GM12878 (cell line): ENCODE data around the gene GOLGA6B. TPM values are rescaled to one million over a fixed set of nuclear protein-coding genes. Genes with fewer than 3 reads are reported as not detected.
"Not testable (repeated sequence)": the region's sequence is repeated elsewhere in the genome, so short reads cannot be mapped to it uniquely, and the experiment has no call there.

Experiments
- ATAC-seq: fragments of 200-7000 bp; cut with Tn5 transposase; 3 replicates; pipeline ENCODE4 v1.9.1; 2020; ENCODE audit warnings: mild to moderate bottlenecking, moderate library complexity
- BruUV-seq: library from RNA; stranded (reverse); fragments of 400-500 nt; replicated peaks from 2 replicates; lab custom pipeline; 2021; lab: Mats Ljungman, UMichigan
- CTCF ChIA-PET: fragments of 300-600 bp; sonication (Branson Sonifier 250); formaldehyde crosslinking; extraction: SDS; loops from one replicate; lab custom pipeline; 2021; ENCODE audit warnings: inconsistent platforms; lab: Yijun Ruan, JAX
- POLR2A ChIA-PET: fragments of 350-600 bp; formaldehyde crosslinking; extraction: SDS; loops from one replicate; lab custom pipeline; 2021; ENCODE audit warnings: inconsistent platforms; lab: Charles Lee
- RAD21 ChIA-PET: fragments of 300-600 bp; sonication (Branson Sonifier 250); formaldehyde crosslinking; loops from one replicate; lab custom pipeline; 2023; ENCODE audit warnings: antibody characterized with exemption; ENCODE audit not compliant: unreplicated experiment; lab: Charles Lee
- SMC1A ChIA-PET: fragments of 300-600 bp; sonication (Branson Sonifier 250); formaldehyde crosslinking; loops from one replicate; lab custom pipeline; 2023; ENCODE audit not compliant: unreplicated experiment, uncharacterized antibody; lab: Charles Lee
- DNase-seq: peaks from one replicate; pipeline ENCODE4 v3.0.0-alpha.2; 2011; ENCODE audit warnings: low read depth, low spot score
- FAIRE-seq: peaks from 3 replicates; lab custom pipeline; 2011; peaks lifted over from hg19 to GRCh38; lab: Jason Lieb, UNC
- H2AFZ ChIP-seq: 2 replicates; pipeline ENCODE4 v1.6.0; 2011; ENCODE audit warnings: low read depth, low read length, control low read depth; ENCODE audit not compliant: control insufficient read depth
- H3K27ac ChIP-seq: 2 replicates; pipeline ENCODE4 v1.5.1; 2011; ENCODE audit warnings: control low read depth; ENCODE audit not compliant: control insufficient read depth, insufficient read depth
- H3K27me3 ChIP-seq, 2 experiments: replicated peaks in 1 of 2; 2 replicates each; pipeline versions ENCODE4 v1.6.0 to v1.6.1; 2011; ENCODE audit warnings: low read length in 1 of 2; ENCODE audit not compliant: control insufficient read depth in 2 of 2, insufficient read depth in 2 of 2
- H3K36me3 ChIP-seq, 2 experiments: 2 replicates each; pipeline ENCODE4 v1.5.1; 2011; ENCODE audit warnings: low read length in 1 of 2; ENCODE audit not compliant: control insufficient read depth in 2 of 2, insufficient read depth in 2 of 2
- H3K4me1 ChIP-seq: 2 replicates; pipeline ENCODE4 v1.6.1; 2011; ENCODE audit warnings: mild to moderate bottlenecking, low read length, moderate library complexity, mixed read lengths; ENCODE audit not compliant: control insufficient read depth, insufficient read depth
- H3K4me2 ChIP-seq: 2 replicates; pipeline ENCODE4 v1.6.0; 2011; ENCODE audit warnings: control low read depth; ENCODE audit not compliant: control insufficient read depth, insufficient read depth
- H3K4me3 ChIP-seq: fragments of 200-600 bp; sonication (generic); 2 replicates; pipeline ENCODE4 v1.5.1; 2016
- H3K79me2 ChIP-seq: 2 replicates; pipeline ENCODE4 v1.6.0; 2011; ENCODE audit warnings: low read length; ENCODE audit not compliant: control insufficient read depth, insufficient read depth
- H3K9ac ChIP-seq: 2 replicates; pipeline ENCODE4 v1.8.0; 2011; ENCODE audit warnings: low read length, control low read depth, mixed read lengths; ENCODE audit not compliant: control insufficient read depth, insufficient read depth
- H3K9me3 ChIP-seq: replicated peaks from 3 replicates; pipeline ENCODE4 v1.5.1; 2011; ENCODE audit warnings: mild to moderate bottlenecking, low read length; ENCODE audit not compliant: control insufficient read depth, insufficient read depth
- H4K20me1 ChIP-seq: 2 replicates; pipeline ENCODE4 v1.6.0; 2011; ENCODE audit not compliant: control insufficient read depth, insufficient read depth
- BHLHE40 ChIP-seq, 2 experiments: fragments of 450-650 bp in 1 of 2; IDR thresholded peaks; 2 replicates each; pipeline ENCODE4 v1.6.1; 2011 to 2017; ENCODE audit warnings: low read depth in 2 of 2, borderline replicate concordance in 1 of 2, improper control_type of control experiment in 1 of 2, low read length in 1 of 2, mild to moderate bottlenecking in 1 of 2
- HDAC2 ChIP-seq: fragments of 200-600 bp; sonication (generic); IDR thresholded peaks from 2 replicates; pipeline ENCODE4 v1.6.1; 2017
- NKRF ChIP-seq: fragments of 450-650 bp; conservative IDR thresholded peaks from 2 replicates; pipeline ENCODE4 v1.6.1; 2017; ENCODE audit warnings: mild to moderate bottlenecking, moderate library complexity
- NR2C1 ChIP-seq: fragments of 450-650 bp; IDR thresholded peaks from 2 replicates; pipeline ENCODE4 v1.6.1; 2017; ENCODE audit warnings: antibody characterized with exemption, mild to moderate bottlenecking, moderate library complexity
- NRF1 ChIP-seq: conservative IDR thresholded peaks from 2 replicates; pipeline ENCODE4 v1.6.1; 2011; ENCODE audit warnings: mild to moderate bottlenecking, low read depth, low read length, improper control_type of control experiment
- POLR2A ChIP-seq: IDR thresholded peaks from 2 replicates; pipeline ENCODE4 v1.6.1; 2011; ENCODE audit warnings: low read depth, mild to moderate bottlenecking, low read length
- RAD51 ChIP-seq: fragments of 450-650 bp; IDR thresholded peaks from 2 replicates; pipeline ENCODE4 v1.6.1; 2016; ENCODE audit warnings: moderate library complexity, mild to moderate bottlenecking, inconsistent platforms
- TAF1 ChIP-seq: IDR thresholded peaks from 2 replicates; pipeline ENCODE4 v1.6.1; 2011; ENCODE audit warnings: mild to moderate bottlenecking, low read depth, low read length, borderline replicate concordance
- WGBS: methylation state at CpG from one replicate; pipeline ENCODE4 v1.1.6; 2016; ENCODE audit warnings: low lambda C conversion rate; ENCODE audit not compliant: insufficient replicate concordance, insufficient coverage; ENCODE audit errors: missing lambda C conversion rate; 5-methylcytosine and 5-hydroxymethylcytosine counted together
- in situ Hi-C: fragments of 300-500 bp; cut with MboI; formaldehyde crosslinking; loops from 9 replicates; pipeline ENCODE4 v1.14.3; 2018; ENCODE audit warnings: mixed read lengths
- intact Hi-C: fragments of 100-400 bp; cut with micrococcal nuclease; formaldehyde crosslinking; loops from one replicate; pipeline ENCODE4 v1.14.2; 2022; ENCODE audit not compliant: unreplicated experiment
- polyA plus RNA-seq, 11 experiments: library from polyadenylated mRNA; depleted of rRNA in 4 of 11; unstranded in 6 of 11; stranded (reverse) in 5 of 11; fragments of >200 nt; fragmentation: Nextera tagmentation in 4 of 11; fragmentation: Illumina TruSeq in 1 of 11; extraction: Ambion mirVana in 4 of 11; extraction: Trizol in 1 of 11; gene quantifications; 1 replicate in 1 of 11; 2 replicates in 10 of 11; pipeline versions ENCODE4 v1.2.1 to v1.2.3, GENCODE V29; 2011 to 2016; ENCODE audit warnings: inconsistent platforms in 2 of 11, missing spikeins in 2 of 11, low read depth in 1 of 11
- total RNA-seq, 4 experiments: library from RNA; depleted of rRNA in 3 of 4; stranded (reverse); fragments of >200 nt in 3 of 4; fragmentation: Illumina TruSeq in 1 of 4; extraction: Trizol in 1 of 4; gene quantifications; 2 replicates each; pipeline versions ENCODE4 v1.2.1 to v1.2.3, GENCODE V29; 2013 to 2021
- TF ChIP-seq, protein P1 (sequence below): fragments of 450-650 bp; IDR thresholded peaks from 2 replicates; pipeline ENCODE4 v1.6.1; 2017; ENCODE audit warnings: mild to moderate bottlenecking, moderate library complexity

The GOLGA6B gene
- total and polyA plus RNA-seq, 10 of the 15 experiments (the other 5 are each of a cell fraction or from before 2014, with no cell fraction given), result not detected

DNA sequence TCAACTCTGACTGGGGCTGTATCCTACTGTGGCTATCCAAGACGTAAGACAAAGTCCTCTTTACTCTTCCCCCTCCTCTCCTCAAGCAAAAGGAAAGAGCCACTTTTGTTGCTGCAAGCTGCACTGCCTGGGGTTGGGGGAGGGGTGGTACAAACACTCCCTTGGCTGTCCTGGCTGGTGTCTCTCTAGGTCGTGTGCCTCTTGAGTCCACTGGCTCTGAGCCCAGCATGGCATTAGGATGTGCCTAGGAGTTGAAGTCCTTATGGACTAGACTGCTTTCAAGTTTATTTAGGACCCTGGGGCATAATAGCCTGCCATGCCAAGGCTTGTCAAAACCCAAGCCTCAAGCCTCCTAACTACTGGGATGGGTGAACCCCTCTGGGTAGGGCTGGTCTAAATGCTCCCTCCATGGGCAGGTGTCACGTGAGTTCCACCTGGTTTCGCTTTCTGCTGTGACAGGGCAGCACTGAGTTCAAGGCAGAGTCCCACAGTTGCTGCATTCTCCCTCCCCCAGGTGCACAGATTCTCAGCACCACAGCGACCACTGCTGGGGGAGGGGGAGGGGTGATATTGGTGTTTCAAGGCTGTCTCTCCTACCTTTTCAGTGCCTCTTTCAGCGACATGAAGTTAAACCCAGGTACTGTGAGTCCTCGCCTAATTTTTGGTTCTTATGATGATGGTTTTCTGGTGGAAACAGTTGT lies 38.8 kb upstream of the GOLGA6B start:
- POLR2A ChIA-PET, result not testable (repeated sequence)

DNA sequence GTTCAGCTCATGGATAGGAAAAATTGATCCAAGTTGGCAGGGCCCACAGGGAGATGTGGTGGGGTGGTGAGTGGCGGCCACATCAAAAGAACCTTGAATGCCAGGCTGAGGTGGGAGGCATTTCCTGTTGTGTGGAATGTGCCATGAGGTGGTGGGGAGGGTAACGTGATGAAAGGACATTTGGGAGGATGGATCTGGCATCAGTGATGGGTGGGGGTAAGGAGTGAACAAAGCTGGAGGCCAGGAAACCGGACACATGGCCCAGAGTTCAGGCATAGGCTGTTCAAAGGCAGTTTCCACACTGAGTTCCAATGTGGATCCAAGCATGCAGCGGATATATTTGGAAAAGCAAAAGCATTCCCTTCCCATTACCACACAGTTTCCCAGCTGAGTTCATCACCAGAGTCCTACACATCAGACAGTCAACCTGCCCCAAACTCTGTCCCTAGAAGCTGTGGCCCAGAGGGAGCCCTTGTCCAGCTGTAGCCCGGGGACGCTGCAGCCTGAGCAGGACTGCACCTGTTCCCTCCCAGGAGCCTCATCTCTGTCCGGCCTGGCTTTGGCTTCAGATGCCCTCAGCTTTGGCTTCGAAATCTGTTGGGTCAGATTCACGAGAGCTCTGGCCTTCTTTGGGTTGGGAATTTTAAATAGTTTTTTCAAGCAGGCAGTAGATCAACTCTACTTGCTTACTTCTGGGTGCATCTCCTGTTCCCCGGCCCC lies 37.8 kb upstream of the GOLGA6B start:
- Histone ChIP-seq H3K36me3 (no peaks in the 10 kb centered on the region), H3K4me1 (no peaks in the 10 kb centered on the region), H3K27me3 (no peaks in the 10 kb centered on the region), H3K4me2 (no peak overlapping the region), H3K79me2 (no peaks in the 10 kb centered on the region), H2AFZ (no peak overlapping the region), H3K27ac (no peak overlapping the region), H3K9me3 (no peaks in the 10 kb centered on the region), H4K20me1 (no peaks in the 10 kb centered on the region), H3K4me3 (no peak overlapping the region), H3K9ac (no peak overlapping the region)
- ChIA-PET RAD21 (no interaction called here), POLR2A (no interaction called here), SMC1A (no interaction called here), CTCF (no interaction called here)
- intact Hi-C loops (no loop called here), in situ Hi-C loops (no loop called here)
- FAIRE-seq, result no peak
- ATAC-seq, result no peak
- no TSS peak for BruUV-seq
- 40% methylated on average over 10 of the region's 10 CpGs for whole genome bisulfite sequencing
- DNase-seq, result no peak
- TF ChIP-seq NR2C1 (no peak), NKRF (no peak), HDAC2 (no peak), POLR2A (no peak), RAD51 (no peak), TAF1 (no peak), NRF1 (no peak)
- TF ChIP-seq, protein P1, sequence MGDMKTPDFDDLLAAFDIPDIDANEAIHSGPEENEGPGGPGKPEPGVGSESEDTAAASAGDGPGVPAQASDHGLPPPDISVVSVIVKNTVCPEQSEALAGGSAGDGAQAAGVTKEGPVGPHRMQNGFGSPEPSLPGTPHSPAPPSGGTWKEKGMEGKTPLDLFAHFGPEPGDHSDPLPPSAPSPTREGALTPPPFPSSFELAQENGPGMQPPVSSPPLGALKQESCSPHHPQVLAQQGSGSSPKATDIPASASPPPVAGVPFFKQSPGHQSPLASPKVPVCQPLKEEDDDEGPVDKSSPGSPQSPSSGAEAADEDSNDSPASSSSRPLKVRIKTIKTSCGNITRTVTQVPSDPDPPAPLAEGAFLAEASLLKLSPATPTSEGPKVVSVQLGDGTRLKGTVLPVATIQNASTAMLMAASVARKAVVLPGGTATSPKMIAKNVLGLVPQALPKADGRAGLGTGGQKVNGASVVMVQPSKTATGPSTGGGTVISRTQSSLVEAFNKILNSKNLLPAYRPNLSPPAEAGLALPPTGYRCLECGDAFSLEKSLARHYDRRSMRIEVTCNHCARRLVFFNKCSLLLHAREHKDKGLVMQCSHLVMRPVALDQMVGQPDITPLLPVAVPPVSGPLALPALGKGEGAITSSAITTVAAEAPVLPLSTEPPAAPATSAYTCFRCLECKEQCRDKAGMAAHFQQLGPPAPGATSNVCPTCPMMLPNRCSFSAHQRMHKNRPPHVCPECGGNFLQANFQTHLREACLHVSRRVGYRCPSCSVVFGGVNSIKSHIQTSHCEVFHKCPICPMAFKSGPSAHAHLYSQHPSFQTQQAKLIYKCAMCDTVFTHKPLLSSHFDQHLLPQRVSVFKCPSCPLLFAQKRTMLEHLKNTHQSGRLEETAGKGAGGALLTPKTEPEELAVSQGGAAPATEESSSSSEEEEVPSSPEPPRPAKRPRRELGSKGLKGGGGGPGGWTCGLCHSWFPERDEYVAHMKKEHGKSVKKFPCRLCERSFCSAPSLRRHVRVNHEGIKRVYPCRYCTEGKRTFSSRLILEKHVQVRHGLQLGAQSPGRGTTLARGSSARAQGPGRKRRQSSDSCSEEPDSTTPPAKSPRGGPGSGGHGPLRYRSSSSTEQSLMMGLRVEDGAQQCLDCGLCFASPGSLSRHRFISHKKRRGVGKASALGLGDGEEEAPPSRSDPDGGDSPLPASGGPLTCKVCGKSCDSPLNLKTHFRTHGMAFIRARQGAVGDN, result no peak

More for the DNA sequence above, 38.8 kb upstream of the GOLGA6B start:
- SMC1A ChIA-PET, H3K27ac ChIP-seq, intact Hi-C loops, RAD21 ChIA-PET, H3K79me2 ChIP-seq, DNase-seq, in situ Hi-C loops, H3K4me2 ChIP-seq, H2AFZ ChIP-seq, ATAC-seq, CTCF ChIA-PET, H3K27me3 ChIP-seq, H3K36me3 ChIP-seq, H3K9ac ChIP-seq, FAIRE-seq, H3K4me1 ChIP-seq, H4K20me1 ChIP-seq, BruUV-seq, H3K4me3 ChIP-seq, H3K9me3 ChIP-seq: not testable (repeated sequence)
- peak in 1 of 2 experiments; percentile 45; a peak in 2 of 4 replicates for TF ChIP-seq BHLHE40 (IDR thresholded peaks at IDR 0.05; ENCODE audit: borderline replicate concordance in 1 of 2, low read depth in 2 of 2, low read length in 1 of 2)
- 34% methylated on average over 6 of the region's 7 CpGs for WGBS
